ENCODE data around the gene SLC4A8.

- TF ChIP-seq CTCF (IDR thresholded peaks at IDR 0.05 in 4 of 5, conservative IDR thresholded peaks at IDR 0.05 in 1 of 5) (no peak), POLR2A (IDR thresholded peaks at IDR 0.05) (no peak)
Observed at GRCh38 chr12:51519755-51520154, 95.1 kb downstream of the SLC4A8 start.
